Measurements from ENCODE around the gene ZNHIT3.
A peak's percentile ranks its signal among the peaks of the same experiment; 100 is the strongest.
"Not testable (repeated sequence)": the region's sequence is repeated elsewhere in the genome, so short reads cannot be mapped to it uniquely, and the experiment has no call there.

ZNHIT3 gene

DNA sequence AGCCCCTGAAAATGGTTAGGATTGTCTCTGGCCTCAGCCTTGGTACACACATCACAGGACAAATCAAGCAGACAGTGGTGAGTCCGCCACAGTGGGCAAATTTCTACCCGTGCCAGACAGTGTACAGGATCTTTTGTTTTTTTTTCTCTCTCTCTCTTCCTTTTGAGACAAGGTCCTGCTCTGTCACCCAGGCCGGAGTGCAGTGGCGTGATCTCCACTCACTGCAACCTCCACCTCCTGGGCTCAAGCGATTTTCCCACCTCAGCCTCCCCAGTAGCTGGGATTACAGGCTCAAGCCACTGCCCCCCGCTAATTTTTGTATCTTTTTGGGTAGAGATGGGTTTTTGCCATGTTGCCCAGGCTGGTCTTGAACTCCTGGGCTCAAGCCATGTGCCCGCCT, 2.5 kb upstream of the ZNHIT3 start:
- not testable (repeated sequence) for DNase-seq (ENCODE audit: low spot score)

DNA sequence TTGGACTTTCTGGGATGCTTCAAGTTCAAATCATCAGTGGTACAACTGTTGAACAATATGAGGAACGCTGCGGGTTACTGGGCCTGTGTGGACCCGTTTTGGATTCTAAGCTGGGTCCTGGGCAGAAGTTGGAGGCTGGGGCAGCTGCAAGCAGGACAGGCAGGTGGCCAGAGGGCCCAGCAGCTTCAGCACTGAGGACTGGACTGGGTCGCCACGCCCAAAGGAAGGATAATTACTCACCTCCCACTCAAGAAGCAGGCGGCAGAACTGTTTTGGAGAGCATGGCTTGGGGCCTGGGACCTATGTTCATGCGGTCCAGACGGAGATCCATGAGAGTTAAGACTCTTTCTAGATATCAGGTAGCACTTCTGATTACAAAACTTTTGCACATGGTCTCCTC, 1.5 kb upstream of the ZNHIT3 start:
- no peak for DNase-seq (ENCODE audit: low spot score)

GRCh38 chr17:36485805-36486203, 677 bp upstream of the ZNHIT3 start:
- DNase-seq (ENCODE audit: low spot score), result no peak

DNA sequence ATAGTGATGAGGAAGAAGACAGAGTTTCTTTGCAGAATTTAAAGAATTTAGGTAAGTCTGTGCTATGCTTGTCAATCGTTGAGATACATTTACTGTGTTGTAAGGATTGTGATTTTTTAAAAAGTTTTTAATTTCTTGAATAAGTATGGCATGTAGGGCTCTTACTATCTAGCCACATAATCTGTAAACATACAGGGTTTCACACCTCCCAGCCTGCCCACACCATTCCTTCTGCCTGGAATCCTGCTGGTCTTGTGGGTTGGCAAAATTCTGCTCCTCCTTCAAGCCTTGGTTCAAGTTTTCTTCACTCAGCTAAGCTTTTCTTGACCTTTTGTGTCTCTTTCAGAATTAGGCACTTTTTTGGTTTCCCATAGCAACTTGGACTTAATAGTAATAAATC, 7.5 kb downstream of the ZNHIT3 start:
- peak; percentile 51 for DNase-seq (ENCODE audit: low spot score)

DNA sequence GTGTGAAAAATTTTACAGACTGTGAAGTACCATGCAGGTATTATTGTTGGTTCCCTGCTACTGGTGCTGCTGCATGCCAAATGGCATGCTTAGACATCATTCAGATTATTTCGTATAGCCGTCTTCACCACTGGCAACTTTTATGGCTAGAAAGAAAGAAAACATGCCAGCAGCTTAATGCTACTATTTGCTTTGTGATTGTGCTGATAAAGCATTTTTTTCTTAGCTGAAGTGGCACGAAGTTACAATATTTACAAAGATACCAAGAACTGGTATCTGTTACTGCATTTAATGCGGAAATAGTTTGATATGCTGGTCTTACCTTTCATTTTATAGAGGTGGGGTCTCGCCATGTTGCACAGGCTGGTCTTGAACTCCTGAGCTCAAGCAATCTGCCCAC, 8.2 kb downstream of the ZNHIT3 start:
- no peak for DNase-seq (ENCODE audit: low spot score)

- no peak for DNase-seq (ENCODE audit: low spot score)
These were observed 8.6 kb downstream of the ZNHIT3 start for GRCh38 chr17:36495076-36495578.

DNA sequence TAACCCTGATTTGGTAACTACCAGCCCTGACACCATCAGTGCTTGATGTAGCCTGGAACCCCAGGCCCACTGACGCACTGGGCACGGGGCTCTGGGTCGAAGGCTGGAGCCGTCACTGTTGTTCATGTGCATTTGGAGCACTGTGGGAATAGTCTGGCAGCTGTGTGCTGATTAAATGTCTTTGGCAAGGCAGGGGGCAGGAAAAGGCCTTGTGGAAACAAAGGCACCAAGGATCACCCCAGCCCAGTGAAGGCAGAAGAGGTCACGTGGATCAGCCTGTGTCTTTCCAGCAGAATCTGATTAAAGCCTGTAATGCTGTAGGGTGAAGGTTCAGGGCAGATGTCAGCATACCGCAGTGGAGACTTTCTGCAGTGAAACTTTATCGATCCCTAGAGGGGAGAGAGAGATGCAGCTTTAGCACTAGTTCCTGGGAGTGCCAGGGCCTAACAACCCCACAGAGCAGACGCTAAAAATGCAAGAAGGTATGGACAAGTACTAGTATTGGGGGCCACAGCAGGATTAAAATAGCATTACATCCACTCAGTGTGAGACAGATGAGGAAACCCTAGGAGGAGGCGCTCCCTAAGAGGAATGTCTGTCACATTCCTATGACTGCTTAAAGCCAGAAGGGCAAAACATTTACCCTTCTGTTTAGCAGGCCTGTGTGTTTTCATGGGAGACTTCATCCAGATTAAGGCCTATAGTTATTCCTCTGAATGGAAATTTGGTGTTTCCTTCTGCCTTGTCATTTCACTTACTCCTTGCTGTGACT, 9.7 kb downstream of the ZNHIT3 start:
- no peak for DNase-seq (ENCODE audit: low spot score)

- no peak for DNase-seq (ENCODE audit: low spot score)
These were observed 11.7 kb downstream of the ZNHIT3 start for GRCh38 chr17:36498155-36498554.

- no peak for DNase-seq (ENCODE audit: low spot score)
These were observed 12.2 kb downstream of the ZNHIT3 start for GRCh38 chr17:36498560-36499300.

GRCh38 chr17:36500745-36501225, 14.3 kb downstream of the ZNHIT3 start:
- no peak for DNase-seq (ENCODE audit: low spot score)

GRCh38 chr17:36501351-36501750, 14.9 kb downstream of the ZNHIT3 start:
- no peak for DNase-seq (ENCODE audit: low spot score)

GRCh38 chr17:36501963-36502362, 15.5 kb downstream of the ZNHIT3 start:
- DNase-seq (ENCODE audit: low spot score), result no peak

- no peak for DNase-seq (ENCODE audit: low spot score)
These were observed 17.1 kb downstream of the ZNHIT3 start for GRCh38 chr17:36503456-36504155.

DNA sequence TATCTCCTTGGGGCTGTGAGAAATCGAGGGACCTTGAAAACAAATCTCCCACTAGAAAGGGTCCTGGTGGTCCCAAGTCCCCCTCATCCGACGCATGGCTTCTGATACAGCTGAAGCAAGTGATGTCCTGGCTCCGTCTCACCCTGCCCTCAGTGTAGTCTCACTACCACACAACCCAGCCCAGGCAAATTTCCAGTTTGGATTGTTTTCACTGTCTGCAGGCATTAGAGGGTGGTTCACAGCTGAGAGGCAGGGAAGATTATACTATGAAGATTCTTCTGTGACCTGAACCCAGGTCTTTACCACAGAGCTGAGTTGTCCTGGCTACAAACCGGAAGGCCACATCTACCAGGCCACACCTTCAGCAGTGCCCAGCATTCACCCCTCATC, 17.7 kb downstream of the ZNHIT3 start:
- DNase-seq (ENCODE audit: low spot score), result no peak

DNA sequence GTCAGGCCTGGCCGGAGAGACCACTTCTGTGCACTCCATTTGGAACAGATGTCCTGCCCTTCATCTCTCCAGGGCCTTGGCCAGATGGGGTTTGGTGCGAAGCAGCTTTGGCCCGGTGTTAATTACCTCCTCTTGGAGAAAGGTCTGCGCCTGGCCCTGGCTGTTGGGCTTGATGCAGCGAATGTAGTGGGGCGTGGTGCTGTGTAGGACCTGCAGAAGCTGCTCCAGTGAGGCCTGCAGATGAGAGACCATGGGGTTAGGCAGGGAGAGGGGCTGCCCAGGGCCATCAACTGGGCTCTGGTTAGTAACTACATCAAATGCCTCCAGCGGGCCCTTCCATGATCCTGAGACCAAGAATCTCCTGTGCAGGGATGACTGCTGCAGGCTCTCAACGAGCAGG, 18.7 kb downstream of the ZNHIT3 start:
- no peak for DNase-seq (ENCODE audit: low spot score)

GRCh38 chr17:36506249-36506826, 19.9 kb downstream of the ZNHIT3 start:
- DNase-seq (ENCODE audit: low spot score), result no peak

DNA sequence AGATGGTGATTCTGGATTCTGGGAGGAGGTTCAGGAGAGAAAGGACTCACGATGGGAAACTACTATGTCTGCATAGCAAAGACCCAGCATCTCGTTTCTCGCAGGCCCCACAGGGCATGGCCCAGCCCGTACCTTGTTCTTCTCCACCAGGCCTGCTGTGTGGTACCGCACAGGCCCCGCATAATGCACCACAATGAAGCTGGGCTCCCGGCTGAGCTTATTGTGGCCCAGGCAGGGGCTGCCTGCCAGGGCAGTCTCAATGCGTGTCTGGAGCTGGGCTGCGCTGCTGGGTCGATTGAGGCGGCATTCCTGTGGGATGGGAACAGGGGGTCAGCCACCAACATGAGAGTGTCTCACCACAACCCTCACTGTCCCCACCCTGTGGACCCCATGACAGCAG, 20.4 kb downstream of the ZNHIT3 start:
- DNase-seq (ENCODE audit: low spot score), result no peak

- no peak for DNase-seq (ENCODE audit: low spot score)
These were observed 20.8 kb downstream of the ZNHIT3 start for GRCh38 chr17:36507266-36507665.

DNA sequence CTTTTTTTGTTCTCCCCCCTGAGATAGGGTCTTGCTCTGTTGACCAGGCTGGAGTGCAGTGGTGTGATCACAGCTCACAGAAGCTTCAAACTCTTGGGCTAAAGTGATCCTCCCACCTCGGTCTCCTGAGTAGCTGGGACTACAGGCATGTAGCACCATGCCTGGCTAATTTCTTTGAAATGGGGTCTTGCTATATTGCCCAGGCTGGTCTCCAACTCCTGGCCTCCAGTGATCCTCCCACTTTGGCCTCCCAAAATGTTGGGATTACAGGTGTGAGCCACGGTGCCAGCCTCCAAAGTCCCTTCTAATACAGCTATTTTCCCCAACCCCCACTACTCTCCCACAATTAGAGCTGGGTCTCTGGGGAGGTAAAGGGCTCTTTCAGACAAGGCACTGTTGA, 22.0 kb downstream of the ZNHIT3 start:
- not testable (repeated sequence) for DNase-seq (ENCODE audit: low spot score)

DNA sequence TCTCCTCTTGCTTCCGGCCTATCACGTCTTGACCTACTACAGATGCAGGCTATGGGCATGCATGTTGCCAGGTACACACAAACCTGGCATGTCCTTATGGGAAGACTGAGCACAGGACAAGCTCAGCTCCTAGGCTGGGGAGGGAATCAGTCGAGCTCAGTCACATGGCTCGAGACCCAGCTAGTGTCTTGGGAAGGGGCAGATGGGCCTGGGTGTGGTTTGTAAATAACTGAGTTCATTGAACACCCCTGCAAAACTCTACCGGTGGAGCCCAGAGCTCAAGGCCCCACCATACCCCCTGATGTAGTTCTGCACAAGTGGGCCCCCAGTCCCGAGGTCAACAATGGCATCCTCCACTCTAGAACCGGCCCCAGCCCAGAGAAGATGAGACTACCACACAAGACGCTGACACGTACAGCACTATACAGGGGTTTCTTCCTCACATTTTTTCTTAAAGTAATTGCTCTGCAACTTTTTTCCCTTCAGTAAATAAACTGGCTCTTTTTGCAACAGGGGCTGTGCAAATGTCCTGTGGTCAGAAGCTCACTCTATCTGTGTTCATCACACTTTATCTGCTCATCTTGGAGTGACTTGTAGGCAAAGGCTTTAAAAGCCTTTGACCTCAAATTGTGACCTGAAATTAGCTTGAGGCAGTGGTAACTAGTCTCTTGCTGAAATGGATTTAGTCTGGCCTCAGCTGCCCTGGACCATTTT, 22.9 kb downstream of the ZNHIT3 start:
- DNase-seq (ENCODE audit: low spot score), result no peak

DNA sequence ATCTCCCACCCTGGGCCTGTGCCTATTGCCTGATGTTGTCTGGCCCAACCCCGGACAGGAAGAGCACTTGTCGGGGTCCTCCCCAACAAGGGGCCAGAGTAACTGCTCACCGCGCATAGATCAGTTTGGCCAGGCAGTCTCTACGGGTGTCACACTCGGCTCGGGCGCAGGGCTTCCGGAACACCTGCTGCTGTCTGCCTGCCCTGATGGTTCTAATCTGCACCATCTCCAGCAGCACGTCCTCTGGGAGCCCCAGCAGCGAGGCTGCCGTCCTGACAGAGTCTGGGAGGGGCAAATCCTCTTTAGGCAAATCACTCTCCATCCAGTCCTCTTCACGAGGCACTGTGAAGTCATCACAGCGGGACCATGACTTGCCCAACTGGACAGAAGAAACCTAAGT, 24.2 kb downstream of the ZNHIT3 start:
- DNase-seq (ENCODE audit: low spot score), result no peak

DNA sequence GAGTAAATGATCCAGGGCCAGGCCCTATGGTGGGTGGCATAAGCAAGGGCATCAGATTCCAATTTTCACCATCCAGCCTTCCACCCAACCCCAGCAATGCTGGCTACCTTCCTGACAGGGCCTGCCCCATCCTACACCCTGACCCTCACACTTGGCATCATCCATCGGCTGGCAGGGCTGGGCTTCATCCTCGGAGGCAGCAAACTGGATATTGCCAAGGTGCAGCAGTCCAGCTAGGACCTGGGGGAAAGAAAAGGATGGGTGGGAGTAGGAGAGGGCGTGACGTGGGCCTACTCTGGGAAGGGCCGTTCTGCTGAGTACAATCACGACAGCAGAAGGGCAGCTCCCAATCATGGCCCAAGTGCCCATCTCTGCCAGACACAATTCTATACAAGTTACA, 24.7 kb downstream of the ZNHIT3 start:
- no peak for DNase-seq (ENCODE audit: low spot score)

Measured in GM03348 (cell line).